HG02970 (cell line): ENCODE results near the gene AVPR1B.

Experiments
- ATAC-seq: cut with Tn5 transposase; IDR thresholded peaks from one replicate; pipeline ENCODE4 v1.9.1; 2021; ENCODE audit warnings: mild to moderate bottlenecking, moderate library complexity, moderate number of reproducible peaks; ENCODE audit not compliant: unreplicated experiment, low FRiP score

AVPR1B gene

GRCh38 chr1:206117151-206117948 lies at the start of gene AVPR1B:
Gene AVPR1B (minus strand): TSS chr1:206117388. CDS start chr1:206116890, 498 bp downstream.
- no peak for ATAC-seq

- no peak for ATAC-seq
Measured at GRCh38 chr1:206145771-206146290, 28.6 kb upstream of the AVPR1B start.

- no peak for ATAC-seq
Measured at GRCh38 chr1:206144605-206145004, 27.4 kb upstream of the AVPR1B start.

GRCh38 chr1:206143537-206144172 lies 26.5 kb upstream of the AVPR1B start:
- no peak for ATAC-seq

- no peak for ATAC-seq
Measured at GRCh38 chr1:206142770-206143169, 25.6 kb upstream of the AVPR1B start.

- no peak for ATAC-seq
Measured at GRCh38 chr1:206142011-206142410, 24.8 kb upstream of the AVPR1B start.

GRCh38 chr1:206136241-206136640 lies 19.1 kb upstream of the AVPR1B start:
- no peak for ATAC-seq

GRCh38 chr1:206135248-206135647 lies 18.1 kb upstream of the AVPR1B start:
- ATAC-seq, result no peak

GRCh38 chr1:206133751-206134415 lies 16.7 kb upstream of the AVPR1B start:
- ATAC-seq, result no peak

- no peak for ATAC-seq
Measured at GRCh38 chr1:206131037-206131436, 13.8 kb upstream of the AVPR1B start.

- ATAC-seq, result no peak
Measured at GRCh38 chr1:206128196-206128595, 11.0 kb upstream of the AVPR1B start.

GRCh38 chr1:206127336-206127735 lies 10.1 kb upstream of the AVPR1B start:
- no peak for ATAC-seq

GRCh38 chr1:206125346-206125745 lies 8.2 kb upstream of the AVPR1B start:
- ATAC-seq, result no peak

GRCh38 chr1:206122686-206123085 lies 5.5 kb upstream of the AVPR1B start:
- no peak for ATAC-seq

- no peak for ATAC-seq
Measured at GRCh38 chr1:206121269-206121668, 4.1 kb upstream of the AVPR1B start.

GRCh38 chr1:206120406-206120805 lies 3.2 kb upstream of the AVPR1B start:
- no peak for ATAC-seq

GRCh38 chr1:206116873-206117150 lies 376 bp downstream of the AVPR1B start:
- ATAC-seq, result no peak

- ATAC-seq, result no peak
Measured at GRCh38 chr1:206116191-206116872, 856 bp downstream of the AVPR1B start.

- ATAC-seq, result no peak
Measured at GRCh38 chr1:206115791-206116190, 1.4 kb downstream of the AVPR1B start.

- ATAC-seq, result no peak
Measured at GRCh38 chr1:206114692-206115640, 2.2 kb downstream of the AVPR1B start.
